Mucosa of descending colon (tissue), 3 donors: ENCODE measurements around the gene SLC37A4. TPM values are rescaled to one million over a fixed set of nuclear protein-coding genes. Genes with fewer than 3 reads are reported as not detected.

ENCODE experiments used
- ATAC-seq: fragments of 200-7000 bp; cut with Tn5 transposase; one replicate; pipeline ENCODE4 v1.9.1; 2020; ENCODE audit warnings: mild to moderate bottlenecking, moderate library complexity
- DNase-seq, 3 donors: peaks; one replicate each; pipeline ENCODE4 v3.0.0-alpha.2; 2020
- H3K36me3 ChIP-seq: fragments of 200-600 bp; one replicate; pipeline ENCODE4 v1.8.0; 2021; ENCODE audit warnings: low read depth, mild to moderate bottlenecking
- H3K4me1 ChIP-seq: fragments of 200-600 bp; one replicate; pipeline ENCODE4 v1.8.0; 2021; ENCODE audit warnings: low read depth, mild to moderate bottlenecking
- H3K4me3 ChIP-seq: fragments of 200-600 bp; one replicate; pipeline ENCODE4 v1.8.0; 2021; ENCODE audit warnings: mild to moderate bottlenecking
- H3K9me3 ChIP-seq: fragments of 200-600 bp; one replicate; pipeline ENCODE4 v1.8.0; 2021; ENCODE audit warnings: mild to moderate bottlenecking
- intact Hi-C, 2 donors: fragments of 100-400 bp; cut with DNase I in 1 of 2; cut with micrococcal nuclease in 1 of 2; formaldehyde crosslinking; loops; one replicate each; pipeline versions ENCODE4 v1.11.0 to v1.11.1; 2022; cut with DNase I, micrococcal nuclease
- total RNA-seq, 3 donors: library from RNA; stranded (reverse); fragmentation: NEBNext Ultra II Directional in 2 of 3; extraction: Animal tissue kit (Norgen Biotek cat#: 25700) in 2 of 3; gene quantifications; one replicate each; pipeline versions ENCODE4 v1.2.1 to v1.2.4, GENCODE V29; 2021 to 2023
- TF ChIP-seq, protein P1 (sequence below): fragments of 200-600 bp; IDR thresholded peaks from one replicate; pipeline ENCODE4 v1.8.0; 2022; ENCODE audit warnings: antibody characterized with exemption, mild to moderate bottlenecking
- donor health status: DM: no; HTN: no; CAD: no; lungs with moderate emphysema.
- donor health status: DM: no; HTN: no; CAD: no.
- donor health status: DM: no; HTN: yes; CAD: no.

The SLC37A4 gene
- total RNA-seq, 3 donors from 2014 or later = 23.3 to 70.8 (median 57.0) TPM

DNA sequence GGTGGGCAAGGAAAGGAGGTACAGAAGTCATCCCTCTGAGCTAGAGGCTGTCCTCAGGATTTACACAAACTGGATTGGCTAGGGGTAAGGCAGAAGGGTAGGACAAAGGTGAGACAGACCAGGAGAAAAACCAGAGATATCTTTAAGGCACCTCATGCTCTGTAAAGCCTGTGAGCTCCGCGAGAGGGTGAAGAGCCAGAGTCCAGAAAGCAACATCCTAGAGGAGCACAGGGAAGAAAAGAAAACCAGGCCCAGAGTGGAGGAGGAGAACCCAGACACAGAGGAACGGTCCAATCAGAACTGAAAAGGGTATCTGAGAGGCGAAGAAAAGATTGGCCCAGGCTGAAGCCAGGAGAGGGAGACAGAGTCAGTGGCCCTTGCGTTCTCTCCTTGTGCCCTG is 5.1 kb downstream of the SLC37A4 start:
- no peaks in the 10 kb centered on the region for H3K36me3 ChIP-seq

DNA sequence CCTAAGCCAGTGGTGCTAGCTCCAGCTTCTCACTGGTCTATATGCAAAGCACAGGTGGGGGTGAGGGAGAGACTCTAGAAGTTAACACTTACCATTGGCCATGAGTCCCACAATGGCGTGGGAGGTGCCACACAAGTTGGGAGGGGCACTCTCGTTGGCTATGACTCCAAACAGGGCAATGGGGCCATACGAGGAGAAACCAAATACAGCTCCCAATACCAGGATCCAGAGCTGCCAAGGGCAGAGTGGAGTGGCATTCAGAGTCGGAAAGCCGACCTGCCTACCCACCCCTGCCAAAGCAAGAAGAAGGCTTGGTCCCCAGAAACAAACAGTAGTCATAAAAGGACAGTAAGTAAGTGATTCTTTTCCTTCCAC is 5.6 kb downstream of the SLC37A4 start:
- Histone ChIP-seq H3K4me3 (no peak overlapping the region), H3K9me3 (no peaks in the 10 kb centered on the region), H3K4me1 (peaks cover 51% of the 10 kb centered on the region), H3K36me3 (no peaks in the 10 kb centered on the region)
- intact Hi-C loops = no loop called here
- TF ChIP-seq, protein P1, sequence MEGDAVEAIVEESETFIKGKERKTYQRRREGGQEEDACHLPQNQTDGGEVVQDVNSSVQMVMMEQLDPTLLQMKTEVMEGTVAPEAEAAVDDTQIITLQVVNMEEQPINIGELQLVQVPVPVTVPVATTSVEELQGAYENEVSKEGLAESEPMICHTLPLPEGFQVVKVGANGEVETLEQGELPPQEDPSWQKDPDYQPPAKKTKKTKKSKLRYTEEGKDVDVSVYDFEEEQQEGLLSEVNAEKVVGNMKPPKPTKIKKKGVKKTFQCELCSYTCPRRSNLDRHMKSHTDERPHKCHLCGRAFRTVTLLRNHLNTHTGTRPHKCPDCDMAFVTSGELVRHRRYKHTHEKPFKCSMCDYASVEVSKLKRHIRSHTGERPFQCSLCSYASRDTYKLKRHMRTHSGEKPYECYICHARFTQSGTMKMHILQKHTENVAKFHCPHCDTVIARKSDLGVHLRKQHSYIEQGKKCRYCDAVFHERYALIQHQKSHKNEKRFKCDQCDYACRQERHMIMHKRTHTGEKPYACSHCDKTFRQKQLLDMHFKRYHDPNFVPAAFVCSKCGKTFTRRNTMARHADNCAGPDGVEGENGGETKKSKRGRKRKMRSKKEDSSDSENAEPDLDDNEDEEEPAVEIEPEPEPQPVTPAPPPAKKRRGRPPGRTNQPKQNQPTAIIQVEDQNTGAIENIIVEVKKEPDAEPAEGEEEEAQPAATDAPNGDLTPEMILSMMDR = no peak
- DNase-seq (no peak), ATAC-seq (no peak)

More for the DNA sequence above, 5.1 kb downstream of the SLC37A4 start:
- H3K4me3 ChIP-seq = no peak overlapping the region
- no peaks in the 10 kb centered on the region for H3K9me3 ChIP-seq
- DNase-seq (no peak), ATAC-seq (no peak)
- intact Hi-C loops = no loop called here
- peaks cover 49% of the 10 kb centered on the region for H3K4me1 ChIP-seq
- TF ChIP-seq, protein P1 = no peak

DNA sequence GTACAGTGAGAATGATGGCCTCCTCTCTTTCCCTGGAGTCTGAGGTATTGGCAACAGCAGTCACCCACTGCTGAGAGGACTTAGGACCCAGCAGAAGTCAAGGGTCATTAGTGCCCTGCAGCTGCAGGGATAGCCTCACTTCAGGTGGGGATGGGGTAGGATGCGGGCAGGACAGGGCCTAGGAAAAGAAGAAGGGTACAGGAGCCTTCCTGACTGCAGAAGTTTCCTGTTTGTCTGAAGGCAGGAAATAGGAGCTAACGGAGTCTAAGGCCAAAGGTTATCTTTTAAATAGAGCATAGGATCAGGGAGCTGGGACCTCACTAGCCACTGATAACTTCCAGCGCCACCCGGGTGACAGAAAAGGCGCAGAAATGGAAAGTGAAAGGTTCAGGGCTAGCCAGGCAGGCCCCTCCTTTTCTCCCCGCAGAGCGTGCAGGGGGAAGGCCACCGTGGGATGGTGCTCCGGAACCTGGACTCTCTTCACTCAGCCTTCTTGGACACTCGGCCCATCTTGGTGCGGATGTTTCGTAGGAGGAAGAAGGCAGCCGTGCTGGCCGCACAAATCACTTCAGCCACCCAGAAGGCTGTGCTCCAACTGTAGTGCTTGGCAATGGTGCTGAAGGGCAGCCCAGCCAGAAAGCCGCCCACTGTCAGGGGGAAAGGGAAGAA is 6.1 kb downstream of the SLC37A4 start:
- TF ChIP-seq, protein P1 = no peak
- H3K4me1 ChIP-seq = peaks cover 53% of the 10 kb centered on the region
- ATAC-seq (no peak), DNase-seq (no peak)
- H3K4me3 ChIP-seq = no peak overlapping the region
- no peaks in the 10 kb centered on the region for H3K9me3 ChIP-seq
- no peaks in the 10 kb centered on the region for H3K36me3 ChIP-seq
- intact Hi-C loops = no loop called here

- H3K4me1 ChIP-seq = peaks cover 48% of the 10 kb centered on the region
- no peaks in the 10 kb centered on the region for H3K36me3 ChIP-seq
- ATAC-seq (no peak), DNase-seq (no peak)
- no peak overlapping the region for H3K4me3 ChIP-seq
- TF ChIP-seq, protein P1 = no peak
- H3K9me3 ChIP-seq = no peaks in the 10 kb centered on the region
- intact Hi-C loops = no loop called here
Observed at GRCh38 chr11:119023741-119024140, 6.9 kb downstream of the SLC37A4 start.

DNA sequence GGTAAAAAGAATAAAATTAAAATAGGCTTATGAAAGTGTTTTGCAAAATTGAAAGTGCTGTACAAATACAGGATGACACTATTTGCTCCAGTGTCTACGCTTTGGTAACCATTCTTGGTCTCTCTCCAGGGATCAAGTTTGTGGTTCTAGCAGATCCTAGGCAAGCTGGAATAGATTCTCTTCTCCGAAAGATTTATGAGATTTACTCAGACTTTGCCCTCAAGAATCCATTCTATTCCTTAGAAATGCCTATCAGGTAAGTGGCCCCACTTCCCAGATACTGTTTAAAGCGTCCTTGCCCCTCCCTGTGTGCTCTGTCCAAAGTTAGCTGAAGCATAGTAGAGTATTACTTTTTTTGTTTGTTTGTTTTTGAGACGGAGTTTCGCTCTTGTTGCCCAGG is 9.0 kb downstream of the SLC37A4 start:
- TF ChIP-seq, protein P1 = no peak
- no peak overlapping the region for H3K4me3 ChIP-seq
- H3K9me3 ChIP-seq = no peaks in the 10 kb centered on the region
- DNase-seq (peak in 1 of 3 donors; percentile 18), ATAC-seq (peak; percentile 4)
- peaks cover 34% of the 10 kb centered on the region for H3K4me1 ChIP-seq
- H3K36me3 ChIP-seq = no peaks in the 10 kb centered on the region
- intact Hi-C loops = no loop called here

GRCh38 chr11:119019996-119020395 is 10.7 kb downstream of the SLC37A4 start:
- intact Hi-C loops = no loop called here
- Histone ChIP-seq H3K9me3 (no peaks in the 10 kb centered on the region), H3K4me1 (peaks cover 36% of the 10 kb centered on the region), H3K36me3 (no peaks in the 10 kb centered on the region), H3K4me3 (no peak overlapping the region)
- no peak for DNase-seq
- TF ChIP-seq, protein P1 = no peak
- no peak for ATAC-seq
